GM12878 (cell line): ENCODE data around the gene METTL15. TPM values are rescaled to one million over a fixed set of nuclear protein-coding genes. Genes with fewer than 3 reads are reported as not detected.

ENCODE experiments used
- ATAC-seq: fragments of 200-7000 bp; cut with Tn5 transposase; 3 replicates; pipeline ENCODE4 v1.9.1; 2020; ENCODE audit warnings: mild to moderate bottlenecking, moderate library complexity
- BruUV-seq: library from RNA; stranded (reverse); fragments of 400-500 nt; replicated peaks from 2 replicates; lab custom pipeline; 2021; lab: Mats Ljungman, UMichigan
- CTCF ChIA-PET: fragments of 300-600 bp; sonication (Branson Sonifier 250); formaldehyde crosslinking; extraction: SDS; loops from one replicate; lab custom pipeline; 2021; ENCODE audit warnings: inconsistent platforms; lab: Yijun Ruan, JAX
- POLR2A ChIA-PET: fragments of 350-600 bp; formaldehyde crosslinking; extraction: SDS; loops from one replicate; lab custom pipeline; 2021; ENCODE audit warnings: inconsistent platforms; lab: Charles Lee
- RAD21 ChIA-PET: fragments of 300-600 bp; sonication (Branson Sonifier 250); formaldehyde crosslinking; loops from one replicate; lab custom pipeline; 2023; ENCODE audit warnings: antibody characterized with exemption; ENCODE audit not compliant: unreplicated experiment; lab: Charles Lee
- SMC1A ChIA-PET: fragments of 300-600 bp; sonication (Branson Sonifier 250); formaldehyde crosslinking; loops from one replicate; lab custom pipeline; 2023; ENCODE audit not compliant: unreplicated experiment, uncharacterized antibody; lab: Charles Lee
- DNase-seq: peaks from one replicate; pipeline ENCODE4 v3.0.0-alpha.2; 2011; ENCODE audit warnings: low read depth, low spot score
- FAIRE-seq: peaks from 3 replicates; lab custom pipeline; 2011; peaks lifted over from hg19 to GRCh38; lab: Jason Lieb, UNC
- H2AFZ ChIP-seq: 2 replicates; pipeline ENCODE4 v1.6.0; 2011; ENCODE audit warnings: low read depth, low read length, control low read depth; ENCODE audit not compliant: control insufficient read depth
- H3K27ac ChIP-seq: 2 replicates; pipeline ENCODE4 v1.5.1; 2011; ENCODE audit warnings: control low read depth; ENCODE audit not compliant: control insufficient read depth, insufficient read depth
- H3K27me3 ChIP-seq, 2 experiments: replicated peaks in 1 of 2; 2 replicates each; pipeline versions ENCODE4 v1.6.0 to v1.6.1; 2011; ENCODE audit warnings: low read length in 1 of 2; ENCODE audit not compliant: control insufficient read depth in 2 of 2, insufficient read depth in 2 of 2
- H3K36me3 ChIP-seq, 2 experiments: 2 replicates each; pipeline ENCODE4 v1.5.1; 2011; ENCODE audit warnings: low read length in 1 of 2; ENCODE audit not compliant: control insufficient read depth in 2 of 2, insufficient read depth in 2 of 2
- H3K4me1 ChIP-seq: 2 replicates; pipeline ENCODE4 v1.6.1; 2011; ENCODE audit warnings: mild to moderate bottlenecking, low read length, moderate library complexity, mixed read lengths; ENCODE audit not compliant: control insufficient read depth, insufficient read depth
- H3K4me2 ChIP-seq: 2 replicates; pipeline ENCODE4 v1.6.0; 2011; ENCODE audit warnings: control low read depth; ENCODE audit not compliant: control insufficient read depth, insufficient read depth
- H3K4me3 ChIP-seq: fragments of 200-600 bp; sonication (generic); 2 replicates; pipeline ENCODE4 v1.5.1; 2016
- H3K79me2 ChIP-seq: 2 replicates; pipeline ENCODE4 v1.6.0; 2011; ENCODE audit warnings: low read length; ENCODE audit not compliant: control insufficient read depth, insufficient read depth
- H3K9ac ChIP-seq: 2 replicates; pipeline ENCODE4 v1.8.0; 2011; ENCODE audit warnings: low read length, control low read depth, mixed read lengths; ENCODE audit not compliant: control insufficient read depth, insufficient read depth
- H3K9me3 ChIP-seq: replicated peaks from 3 replicates; pipeline ENCODE4 v1.5.1; 2011; ENCODE audit warnings: mild to moderate bottlenecking, low read length; ENCODE audit not compliant: control insufficient read depth, insufficient read depth
- H4K20me1 ChIP-seq: 2 replicates; pipeline ENCODE4 v1.6.0; 2011; ENCODE audit not compliant: control insufficient read depth, insufficient read depth
- E2F4 ChIP-seq: IDR thresholded peaks from 2 replicates; pipeline ENCODE4 v1.6.1; 2012; ENCODE audit warnings: low read depth, low read length, improper control_type of control experiment
- IRF5 ChIP-seq: fragments of 450-650 bp; IDR thresholded peaks from 2 replicates; pipeline ENCODE4 v1.6.1; 2017; ENCODE audit warnings: borderline replicate concordance
- MAX ChIP-seq: IDR thresholded peaks from 2 replicates; pipeline ENCODE4 v1.6.1; 2012; ENCODE audit warnings: low read depth, low read length, improper control_type of control experiment
- MTA2 ChIP-seq: fragments of 450-650 bp; IDR thresholded peaks from 2 replicates; pipeline ENCODE4 v1.6.1; 2016; ENCODE audit warnings: low read depth, mild to moderate bottlenecking, moderate library complexity
- NFXL1 ChIP-seq: fragments of 450-650 bp; IDR thresholded peaks from 2 replicates; pipeline ENCODE4 v1.6.1; 2017; ENCODE audit warnings: antibody characterized with exemption, mild to moderate bottlenecking, borderline replicate concordance
- SREBF1 ChIP-seq: IDR thresholded peaks from 2 replicates; pipeline ENCODE4 v1.6.1; 2012; ENCODE audit warnings: mild to moderate bottlenecking, low read length
- TAF1 ChIP-seq: IDR thresholded peaks from 2 replicates; pipeline ENCODE4 v1.6.1; 2011; ENCODE audit warnings: mild to moderate bottlenecking, low read depth, low read length, borderline replicate concordance
- ZNF217 ChIP-seq: fragments of 450-650 bp; IDR thresholded peaks from 2 replicates; pipeline ENCODE4 v1.6.1; 2017; ENCODE audit warnings: antibody characterized with exemption, mild to moderate bottlenecking
- ZNF274 ChIP-seq: IDR thresholded peaks from one replicate; pipeline ENCODE4 v1.8.0; 2011; ENCODE audit not compliant: insufficient read length, insufficient read depth
- WGBS: methylation state at CpG from one replicate; pipeline ENCODE4 v1.1.6; 2016; ENCODE audit warnings: low lambda C conversion rate; ENCODE audit not compliant: insufficient replicate concordance, insufficient coverage; ENCODE audit errors: missing lambda C conversion rate; 5-methylcytosine and 5-hydroxymethylcytosine counted together
- in situ Hi-C: fragments of 300-500 bp; cut with MboI; formaldehyde crosslinking; loops from 9 replicates; pipeline ENCODE4 v1.14.3; 2018; ENCODE audit warnings: mixed read lengths
- intact Hi-C: fragments of 100-400 bp; cut with micrococcal nuclease; formaldehyde crosslinking; loops from one replicate; pipeline ENCODE4 v1.14.2; 2022; ENCODE audit not compliant: unreplicated experiment
- polyA plus RNA-seq, 11 experiments: library from polyadenylated mRNA; depleted of rRNA in 4 of 11; unstranded in 6 of 11; stranded (reverse) in 5 of 11; fragments of >200 nt; fragmentation: Nextera tagmentation in 4 of 11; fragmentation: Illumina TruSeq in 1 of 11; extraction: Ambion mirVana in 4 of 11; extraction: Trizol in 1 of 11; gene quantifications; 1 replicate in 1 of 11; 2 replicates in 10 of 11; pipeline versions ENCODE4 v1.2.1 to v1.2.3, GENCODE V29; 2011 to 2016; ENCODE audit warnings: inconsistent platforms in 2 of 11, missing spikeins in 2 of 11, low read depth in 1 of 11
- total RNA-seq, 4 experiments: library from RNA; depleted of rRNA in 3 of 4; stranded (reverse); fragments of >200 nt in 3 of 4; fragmentation: Illumina TruSeq in 1 of 4; extraction: Trizol in 1 of 4; gene quantifications; 2 replicates each; pipeline versions ENCODE4 v1.2.1 to v1.2.3, GENCODE V29; 2013 to 2021

The METTL15 gene
- total and polyA plus RNA-seq, 10 of the 15 experiments (the other 5 are each of a cell fraction or from before 2014, with no cell fraction given), result 7.9 to 16.9 (median 14.4) TPM

DNA sequence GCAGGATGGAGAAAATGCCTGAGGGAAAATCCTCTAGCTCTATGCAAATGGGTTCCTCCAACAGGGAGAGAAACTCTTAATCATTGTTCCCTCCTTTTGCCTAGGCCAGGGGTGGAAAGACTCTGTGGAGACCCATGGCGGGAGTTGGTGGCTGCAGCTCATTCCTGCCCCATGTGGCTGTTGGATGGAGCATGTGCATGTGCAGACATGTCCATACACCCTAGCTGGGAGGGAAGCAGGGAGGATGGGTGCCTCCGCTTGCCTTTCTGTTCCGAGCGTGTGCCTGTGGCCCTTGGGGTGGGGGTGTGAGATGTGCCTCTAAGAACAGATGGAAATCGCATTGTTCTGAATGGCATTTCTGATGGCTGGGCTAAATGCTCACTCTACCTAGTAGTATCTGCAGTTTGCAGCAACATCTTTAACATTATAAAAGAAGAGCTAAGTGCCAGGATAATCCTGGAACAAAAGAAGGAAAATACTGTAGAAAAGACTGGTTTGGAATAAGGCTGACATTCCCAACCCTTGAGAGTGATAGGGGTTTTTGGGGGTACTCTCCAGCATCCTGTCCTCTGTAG, 31.7 kb downstream of the METTL15 start:
- no peaks in the 10 kb centered on the region for H3K4me1 ChIP-seq
- TF ChIP-seq TAF1 (no peak), MAX (no peak), SREBF1 (no peak)
- H4K20me1 ChIP-seq, result no peaks in the 10 kb centered on the region
- no peak for DNase-seq
- no TSS peak for BruUV-seq
- WGBS, result 100% methylated on average over 5 of the region's 5 CpGs
- ChIA-PET POLR2A (no interaction called here), CTCF (no interaction called here), RAD21 (no interaction called here), SMC1A (no interaction called here)
- no peak overlapping the region for H3K27ac ChIP-seq
- H3K36me3 ChIP-seq, result no peaks in the 10 kb centered on the region
- H3K4me2 ChIP-seq, result no peak overlapping the region
- ATAC-seq, result no peak
- no peak overlapping the region for H2AFZ ChIP-seq
- intact Hi-C loops, result no loop called here
- no peak for FAIRE-seq
- peaks cover 21% of the 10 kb centered on the region for H3K9me3 ChIP-seq
- in situ Hi-C loops, result no loop called here
- H3K9ac ChIP-seq, result no peak overlapping the region
- H3K27me3 ChIP-seq, result no peaks in the 10 kb centered on the region
- no peak overlapping the region for H3K4me3 ChIP-seq
- H3K79me2 ChIP-seq, result no peaks in the 10 kb centered on the region

- ChIA-PET SMC1A (no interaction called here), RAD21 (no interaction called here), CTCF (no interaction called here), POLR2A (no interaction called here)
- H3K27me3 ChIP-seq, result no peaks in the 10 kb centered on the region
- intact Hi-C loops (no loop called here), in situ Hi-C loops (no loop called here)
- H3K27ac ChIP-seq, result no peak overlapping the region
- FAIRE-seq (no peak), DNase-seq (no peak), ATAC-seq (no peak)
- H4K20me1 ChIP-seq, result no peaks in the 10 kb centered on the region
- BruUV-seq, result no TSS peak
- no peaks in the 10 kb centered on the region for H3K4me1 ChIP-seq
- no peak overlapping the region for H3K4me2 ChIP-seq
- H3K9me3 ChIP-seq, result peaks cover 19% of the 10 kb centered on the region
- H3K4me3 ChIP-seq, result no peak overlapping the region
- H2AFZ ChIP-seq, result no peak overlapping the region
- no peak overlapping the region for H3K9ac ChIP-seq
- H3K36me3 ChIP-seq, result no peaks in the 10 kb centered on the region
- 93% methylated on average over 9 of the region's 9 CpGs for WGBS
- H3K79me2 ChIP-seq, result no peaks in the 10 kb centered on the region
- no peak for TF ChIP-seq E2F4
- no peak for TF ChIP-seq NFXL1
- no peak for TF ChIP-seq ZNF274
- no peak for TF ChIP-seq IRF5
- no peak for TF ChIP-seq ZNF217
- TF ChIP-seq TAF1, result no peak
- no peak for TF ChIP-seq MTA2
Observed at GRCh38 chr11:28140689-28141455, 32.7 kb downstream of the METTL15 start.
